Loucy (cell line): Measurements from ENCODE around the gene PTPRN2.

ENCODE experiments used
- H2AFZ ChIP-seq: fragments of 200-600 bp; sonication (generic); 2 replicates; pipeline ENCODE4 v1.6.0; 2016; ENCODE audit warnings: antibody characterized with exemption, mild to moderate bottlenecking, low read length, moderate library complexity
- H3F3A ChIP-seq: fragments of 200-600 bp; 2 replicates; pipeline ENCODE4 v1.6.0; 2016; ENCODE audit warnings: antibody characterized with exemption, low read depth, mild to moderate bottlenecking
- H3K27me3 ChIP-seq: fragments of 200-600 bp; sonication (generic); 2 replicates; pipeline ENCODE4 v1.6.1; 2014; ENCODE audit warnings: low read length, mild to moderate bottlenecking; ENCODE audit not compliant: insufficient read depth, poor library complexity, severe bottlenecking
- H3K36me3 ChIP-seq: fragments of 200-600 bp; sonication (generic); 2 replicates; pipeline ENCODE4 v1.6.1; 2016; ENCODE audit warnings: low read length; ENCODE audit not compliant: insufficient read depth
- H3K4me1 ChIP-seq: fragments of 200-600 bp; sonication (generic); 2 replicates; pipeline ENCODE4 v1.5.1; 2014; ENCODE audit warnings: low read length, mild to moderate bottlenecking; ENCODE audit not compliant: insufficient read depth, poor library complexity, severe bottlenecking
- H3K4me2 ChIP-seq: fragments of 200-600 bp; sonication (generic); 2 replicates; pipeline ENCODE4 v1.6.0; 2014; ENCODE audit warnings: antibody characterized with exemption, low read length, low read depth, mild to moderate bottlenecking; ENCODE audit not compliant: poor library complexity, severe bottlenecking
- H3K4me3 ChIP-seq: fragments of 200-600 bp; sonication (generic); 2 replicates; pipeline ENCODE4 v1.5.1; 2014; ENCODE audit warnings: low read length, mild to moderate bottlenecking, mixed read lengths; ENCODE audit not compliant: poor library complexity, severe bottlenecking
- H3K79me2 ChIP-seq: fragments of 200-600 bp; sonication (generic); 2 replicates; pipeline ENCODE4 v1.6.1; 2014; ENCODE audit warnings: low read length; ENCODE audit not compliant: insufficient read depth
- H3K9ac ChIP-seq: fragments of 200-600 bp; sonication (generic); 2 replicates; pipeline ENCODE4 v1.6.0; 2014; ENCODE audit warnings: mild to moderate bottlenecking, low read depth, low read length, moderate library complexity; ENCODE audit not compliant: poor library complexity, severe bottlenecking
- H3K9me2 ChIP-seq: fragments of 200-600 bp; sonication (generic); replicated peaks from 2 replicates; pipeline ENCODE4 v1.6.1; 2016; ENCODE audit warnings: low read depth, low read length, mixed read lengths
- H3K9me3 ChIP-seq: fragments of 200-600 bp; sonication (generic); 2 replicates; pipeline ENCODE4 v1.6.1; 2014; ENCODE audit warnings: mild to moderate bottlenecking, antibody characterized with exemption, low read length, low read depth; ENCODE audit not compliant: insufficient read depth
- H4K20me1 ChIP-seq: fragments of 200-600 bp; sonication (generic); 2 replicates; pipeline ENCODE4 v1.6.0; 2014; ENCODE audit warnings: antibody characterized with exemption, low read length, mild to moderate bottlenecking; ENCODE audit not compliant: insufficient read depth, poor library complexity, severe bottlenecking
- CTCF ChIP-seq: fragments of 200-600 bp; sonication (generic); conservative IDR thresholded peaks from 2 replicates; pipeline ENCODE4 v1.5.1; 2014; ENCODE audit warnings: mild to moderate bottlenecking, antibody characterized with exemption, low read length
- EZH2phosphoT487 ChIP-seq: fragments of 200-600 bp; IDR thresholded peaks from 2 replicates; pipeline ENCODE4 v1.6.1; 2018; ENCODE audit warnings: antibody characterized with exemption, mild to moderate bottlenecking, moderate library complexity, borderline replicate concordance

The PTPRN2 gene

GRCh38 chr7:157500171-157500960 lies 1087.3 kb downstream of the PTPRN2 start:
- Histone ChIP-seq H4K20me1 (no peaks in the 10 kb centered on the region), H3K36me3 (no peaks in the 10 kb centered on the region), H3K79me2 (no peaks in the 10 kb centered on the region), H3K4me2 (no peak overlapping the region), H3K9ac (no peak overlapping the region), H3F3A (no peaks in the 10 kb centered on the region), H3K9me3 (no peaks in the 10 kb centered on the region; the same call in 1 of the 2 replicates), H3K9me2 (no peaks in the 10 kb centered on the region), H3K4me3 (no peak overlapping the region), H3K27me3 (no peaks in the 10 kb centered on the region), H3K4me1 (no peaks in the 10 kb centered on the region), H2AFZ (no peak overlapping the region)
- TF ChIP-seq CTCF, result no peak
- TF ChIP-seq EZH2phosphoT487, result no peak

GRCh38 chr7:157499835-157500153 lies 1087.8 kb downstream of the PTPRN2 start:
- H3K4me2 ChIP-seq, result no peak overlapping the region
- no peaks in the 10 kb centered on the region for H4K20me1 ChIP-seq
- no peak overlapping the region for H3K9ac ChIP-seq
- H3K27me3 ChIP-seq, result no peaks in the 10 kb centered on the region
- no peaks in the 10 kb centered on the region for H3F3A ChIP-seq
- no peak overlapping the region for H3K4me3 ChIP-seq
- no peaks in the 10 kb centered on the region; the same call in 1 of the 2 replicates for H3K9me3 ChIP-seq
- H3K4me1 ChIP-seq, result no peaks in the 10 kb centered on the region
- TF ChIP-seq CTCF (no peak), EZH2phosphoT487 (no peak)
- no peaks in the 10 kb centered on the region for H3K36me3 ChIP-seq
- no peaks in the 10 kb centered on the region for H3K79me2 ChIP-seq
- H3K9me2 ChIP-seq, result no peaks in the 10 kb centered on the region
- H2AFZ ChIP-seq, result no peak overlapping the region

GRCh38 chr7:157499121-157499834 lies 1088.3 kb downstream of the PTPRN2 start:
- Histone ChIP-seq H3K36me3 (no peaks in the 10 kb centered on the region), H3K4me2 (no peak overlapping the region), H3K4me1 (no peaks in the 10 kb centered on the region), H3K27me3 (no peaks in the 10 kb centered on the region), H3K9me3 (no peaks in the 10 kb centered on the region; the same call in 1 of the 2 replicates), H3K79me2 (no peaks in the 10 kb centered on the region), H3K9ac (no peak overlapping the region), H3K4me3 (no peak overlapping the region), H3K9me2 (no peaks in the 10 kb centered on the region), H2AFZ (no peak overlapping the region), H4K20me1 (no peaks in the 10 kb centered on the region), H3F3A (no peaks in the 10 kb centered on the region)
- TF ChIP-seq EZH2phosphoT487, result no peak
- no peak for TF ChIP-seq CTCF
